Heart right ventricle (tissue), 16 donors: ENCODE results near the gene PDZD8. TPM values are rescaled to one million over a fixed set of nuclear protein-coding genes. Genes with fewer than 3 reads are reported as not detected.

Experiments
- ATAC-seq, 8 donors: fragments of 200-7000 bp; cut with Tn5 transposase; one replicate each; pipeline ENCODE4 v1.9.1; 2020; ENCODE audit warnings: mild to moderate bottlenecking in 8 of 8, moderate library complexity in 8 of 8, moderate number of reproducible peaks in 1 of 8
- DNase-seq, 2 donors: peaks; one replicate each; pipeline ENCODE4 v3.0.0-alpha.2; 2020
- H3K27ac ChIP-seq, 10 donors: fragments of 200-600 bp; sonication (generic) in 2 of 10; one replicate each; pipeline versions ENCODE4 v1.5.0 to v1.8.0; 2020 to 2022; ENCODE audit warnings: mild to moderate bottlenecking in 3 of 10
- H3K27me3 ChIP-seq, 7 donors: fragments of 200-600 bp; one replicate each; pipeline ENCODE4 v1.8.0; 2021 to 2022; ENCODE audit warnings: mild to moderate bottlenecking in 2 of 7
- H3K36me3 ChIP-seq, 9 donors: fragments of 200-600 bp; sonication (generic) in 1 of 9; one replicate each; pipeline versions ENCODE4 v1.5.0 to v1.8.0; 2020 to 2022; ENCODE audit warnings: mild to moderate bottlenecking in 2 of 9
- H3K4me1 ChIP-seq, 9 donors: fragments of 200-600 bp; sonication (generic) in 1 of 9; one replicate each; pipeline versions ENCODE4 v1.5.0 to v1.8.0; 2020 to 2022; ENCODE audit warnings: mild to moderate bottlenecking in 4 of 9
- H3K4me3 ChIP-seq, 10 donors: fragments of 200-600 bp; sonication (generic) in 2 of 10; one replicate each; pipeline versions ENCODE4 v1.5.0 to v1.8.0; 2020 to 2022; ENCODE audit warnings: mild to moderate bottlenecking in 7 of 10, moderate library complexity in 2 of 10
- H3K9me3 ChIP-seq, 11 donors: fragments of 200-600 bp in 10 of 11; sonication (generic) in 2 of 11; one replicate each; pipeline versions ENCODE4 v1.5.0 to v1.8.0; 2013 to 2022; ENCODE audit warnings: mild to moderate bottlenecking in 2 of 11, control low read depth in 1 of 11, moderate library complexity in 1 of 11
- WGBS, 2 donors: extraction: QIAGEN DNeasy Blood & Tissue Kit; methylation state at CpG; one replicate each; pipeline ENCODE4 v1.1.7; 2013; ENCODE audit warnings: inconsistent platforms in 1 of 2; 5-methylcytosine and 5-hydroxymethylcytosine counted together
- intact Hi-C, 10 donors: fragments of 100-400 bp; cut with DNase I; formaldehyde crosslinking; loops; one replicate each; pipeline versions ENCODE4 v1.11.1 to v1.14.2; 2022
- polyA plus RNA-seq, 2 donors: library from polyadenylated mRNA; stranded (reverse); fragments of 200-250 nt; gene quantifications; one replicate each; pipeline ENCODE4 v1.2.3, GENCODE V29; 2013
- total RNA-seq, 10 donors: library from RNA; stranded (reverse); fragmentation: NEBNext Ultra II Directional in 3 of 10; extraction: Animal tissue kit (Norgen Biotek cat#: 25700) in 3 of 10; gene quantifications; one replicate each; pipeline versions ENCODE4 v1.2.1 to v1.2.4, GENCODE V29; 2021 to 2023
- TF ChIP-seq, protein P1 (sequence below), 9 donors: fragments of 200-600 bp; sonication (generic) in 2 of 9; IDR thresholded peaks; one replicate each; pipeline versions ENCODE4 v1.5.0 to v1.8.0; 2021 to 2022; ENCODE audit warnings: antibody characterized with exemption in 9 of 9, mild to moderate bottlenecking in 5 of 9, moderate library complexity in 1 of 9
- donor health status: Arrhythmogenic right ventricular cardiomyopathy.
- donor health status: ischemic (EF 13 %, LVEDD 7.1; RV severe dilation, severe dysfunction).
- donor health status: healthy with polysubstance abuse.
- donor health status: DM: no; HTN: yes; CAD: no.
- donor health status: DM: no; HTN: no; CAD: no.
- donor health status: ischemic (EF 25% LVEDD 6.9; RV normal size, moderate dysfunction).
- donor health status: ischemic (EF 25% LVEDD 5.7; RV mildly dilated, moderate dysfunction).
- donor health status: healthy.
- donor health status: DM: yes; HTN: yes; CAD: no.
- donor health status: Ischemic cardiomyopathy.
- donor health status: ischemic (EF 35%, LVEDD 5.7; RV mildly dilated, moderate dysfunction).
- donor health status: nonischemic (EF 11% LVEDD 7.7; RV severe dilation, severe dysfunction).
- donor health status: DM: yes; HTN: yes; CAD: no.
- donor health status: PGD.
- donor health status: ischemic (EF 29% LVEDD 5.4; RV normal size, mild dysfunction).
- donor health status: nonischemic (EF 23%, LVEDD 6.1; RV moderate dilation, normal function).

Gene PDZD8
- total and polyA plus RNA-seq, 12 donors: 2.0 to 31.3 (median 22.7) TPM

DNA sequence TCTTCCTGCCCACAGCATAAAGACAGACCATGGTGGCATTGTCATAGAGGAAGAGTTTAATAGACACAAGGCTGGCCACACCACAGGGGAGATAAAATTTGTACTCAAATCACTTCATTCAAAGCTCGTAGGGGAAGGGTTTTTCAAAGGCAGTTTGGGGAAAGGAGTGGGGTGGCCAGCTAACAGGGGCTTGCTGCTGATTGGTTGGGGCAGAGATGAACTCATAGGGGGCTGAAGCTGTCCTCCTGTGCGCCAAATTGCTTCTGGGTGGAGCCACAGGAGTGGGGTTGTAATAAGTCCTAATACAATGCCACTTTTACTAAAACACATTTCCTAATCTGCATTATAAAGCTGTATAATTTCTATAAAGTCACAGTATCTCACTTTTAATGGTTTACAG lies 22.5 kb downstream of the PDZD8 start:
- Histone ChIP-seq H3K4me3 (no peak overlapping the region), H3K27ac (no peak overlapping the region), H3K36me3 (no peaks in the 10 kb centered on the region), H3K4me1 (peaks cover 0 to 58% (median 11%) of the 10 kb centered on the region in 9 donors), H3K9me3 (no peaks in the 10 kb centered on the region), H3K27me3 (no peaks in the 10 kb centered on the region)
- ATAC-seq (no peak), DNase-seq (no peak)
- 93 to 95% methylated on average over 2 of the region's 2 CpGs for WGBS, 2 donors
- TF ChIP-seq, protein P1, sequence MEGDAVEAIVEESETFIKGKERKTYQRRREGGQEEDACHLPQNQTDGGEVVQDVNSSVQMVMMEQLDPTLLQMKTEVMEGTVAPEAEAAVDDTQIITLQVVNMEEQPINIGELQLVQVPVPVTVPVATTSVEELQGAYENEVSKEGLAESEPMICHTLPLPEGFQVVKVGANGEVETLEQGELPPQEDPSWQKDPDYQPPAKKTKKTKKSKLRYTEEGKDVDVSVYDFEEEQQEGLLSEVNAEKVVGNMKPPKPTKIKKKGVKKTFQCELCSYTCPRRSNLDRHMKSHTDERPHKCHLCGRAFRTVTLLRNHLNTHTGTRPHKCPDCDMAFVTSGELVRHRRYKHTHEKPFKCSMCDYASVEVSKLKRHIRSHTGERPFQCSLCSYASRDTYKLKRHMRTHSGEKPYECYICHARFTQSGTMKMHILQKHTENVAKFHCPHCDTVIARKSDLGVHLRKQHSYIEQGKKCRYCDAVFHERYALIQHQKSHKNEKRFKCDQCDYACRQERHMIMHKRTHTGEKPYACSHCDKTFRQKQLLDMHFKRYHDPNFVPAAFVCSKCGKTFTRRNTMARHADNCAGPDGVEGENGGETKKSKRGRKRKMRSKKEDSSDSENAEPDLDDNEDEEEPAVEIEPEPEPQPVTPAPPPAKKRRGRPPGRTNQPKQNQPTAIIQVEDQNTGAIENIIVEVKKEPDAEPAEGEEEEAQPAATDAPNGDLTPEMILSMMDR (IDR thresholded peaks at IDR 0.05): no peak
- intact Hi-C loops: no loop called here

DNA sequence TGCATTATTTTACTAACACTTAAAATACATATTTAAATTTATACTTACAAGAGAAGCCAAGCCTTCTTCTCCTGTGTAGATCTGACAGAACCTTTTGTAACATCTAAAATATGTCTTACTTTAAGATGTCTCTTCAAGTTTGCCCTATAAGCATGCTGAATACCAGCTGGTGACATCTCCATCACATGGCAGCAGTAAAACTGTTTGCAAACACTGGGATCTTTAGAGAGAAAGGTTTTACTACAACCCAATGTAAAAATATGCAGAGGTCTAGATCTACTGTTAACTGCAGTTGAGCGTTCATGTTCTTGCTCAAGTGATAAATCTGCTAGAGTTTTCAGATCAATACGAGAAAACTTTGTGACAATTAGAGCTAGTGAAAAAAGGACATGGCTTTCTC lies 23.2 kb downstream of the PDZD8 start:
- H3K9me3 ChIP-seq: no peaks in the 10 kb centered on the region
- H3K4me3 ChIP-seq: no peak overlapping the region
- H3K27me3 ChIP-seq: no peaks in the 10 kb centered on the region
- H3K4me1 ChIP-seq: peaks cover 0 to 58% (median 11%) of the 10 kb centered on the region in 9 donors
- TF ChIP-seq, protein P1 (IDR thresholded peaks at IDR 0.05): no peak
- H3K36me3 ChIP-seq: no peaks in the 10 kb centered on the region
- DNase-seq (no peak), ATAC-seq (no peak)
- intact Hi-C loops: no loop called here
- WGBS, 2 donors: 93% methylated on average over 2 of the region's 2 CpGs
- no peak overlapping the region for H3K27ac ChIP-seq

DNA sequence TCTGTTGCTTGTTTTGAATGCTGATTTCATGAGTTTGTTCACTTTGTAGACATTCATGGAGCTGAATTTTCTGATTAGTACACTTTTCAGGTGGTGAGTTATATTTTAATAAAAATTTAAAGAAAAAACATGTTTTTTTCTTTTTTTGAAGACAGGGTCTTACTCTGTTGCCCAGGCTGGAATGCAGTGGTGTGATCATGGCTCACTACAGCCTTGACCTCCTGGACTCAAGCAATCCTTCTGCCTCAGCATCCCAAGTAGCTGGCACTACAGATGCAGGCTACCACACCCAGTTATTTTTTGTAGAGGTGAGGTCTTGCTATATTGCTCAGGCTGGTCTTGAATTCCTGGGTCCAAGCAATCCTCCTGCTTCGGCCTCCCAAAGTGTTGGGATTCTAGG lies 23.7 kb downstream of the PDZD8 start:
- no peaks in the 10 kb centered on the region for H3K9me3 ChIP-seq
- peaks cover 0 to 58% (median 11%) of the 10 kb centered on the region in 9 donors for H3K4me1 ChIP-seq
- ATAC-seq (no peak), DNase-seq (no peak)
- 97 to 100% methylated on average over 1 of the region's 1 CpG for WGBS, 2 donors
- peak overlapping the region in 1 of 10 donors; percentile 18 for H3K27ac ChIP-seq
- no peak overlapping the region for H3K4me3 ChIP-seq
- intact Hi-C loops: no loop called here
- TF ChIP-seq, protein P1 (IDR thresholded peaks at IDR 0.05): no peak
- no peaks in the 10 kb centered on the region for H3K36me3 ChIP-seq
- H3K27me3 ChIP-seq: no peaks in the 10 kb centered on the region

DNA sequence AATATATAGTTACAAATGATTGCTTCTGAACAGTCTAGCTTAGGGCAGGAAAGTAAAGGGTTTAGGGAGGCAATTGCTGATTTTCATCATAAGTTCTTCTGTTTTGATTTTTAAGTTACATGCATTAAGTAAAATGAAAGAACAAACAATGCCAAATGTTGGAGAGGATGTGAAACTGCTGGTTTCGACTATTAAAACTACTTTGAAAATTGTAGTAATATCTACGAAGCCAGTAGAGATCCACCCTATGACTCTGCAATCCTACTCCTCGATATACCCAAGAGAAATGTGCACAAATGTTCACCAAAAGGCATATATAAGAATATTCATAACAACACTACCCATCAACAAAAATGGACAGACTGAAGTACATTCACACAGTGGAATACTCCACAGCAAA lies 24.3 kb downstream of the PDZD8 start:
- Histone ChIP-seq H3K36me3 (no peaks in the 10 kb centered on the region), H3K4me3 (no peak overlapping the region), H3K27ac (peak overlapping the region in 1 of 10 donors; percentile 18), H3K27me3 (no peaks in the 10 kb centered on the region), H3K9me3 (no peaks in the 10 kb centered on the region), H3K4me1 (peaks cover 0 to 56% (median 12%) of the 10 kb centered on the region in 9 donors)
- 86 to 92% methylated on average over 3 of the region's 3 CpGs for WGBS, 2 donors
- TF ChIP-seq, protein P1 (IDR thresholded peaks at IDR 0.05): no peak
- ATAC-seq: no peak
- intact Hi-C loops: no loop called here
- no peak for DNase-seq
